Ovary (tissue), 3 donors: Measurements from ENCODE around the gene ARHGAP4.

Experiments
- CTCF ChIP-seq, 3 donors: fragments of 450-650 bp in 2 of 3; fragments of 200-600 bp in 1 of 3; IDR thresholded peaks; one replicate each; pipeline versions ENCODE4 v1.5.1 to v1.8.0; 2016 to 2022; ENCODE audit warnings: antibody characterized with exemption in 3 of 3, mild to moderate bottlenecking in 1 of 3
- EP300 ChIP-seq: sonication (generic); formaldehyde crosslinking; IDR thresholded peaks from one replicate; pipeline ENCODE4 v1.6.1; 2017; ENCODE audit warnings: antibody characterized with exemption
- POLR2A ChIP-seq: fragments of 450-650 bp; IDR thresholded peaks from one replicate; pipeline ENCODE4 v1.6.1; 2017; ENCODE audit warnings: antibody characterized with exemption, mild to moderate bottlenecking, moderate library complexity
- donor health status: DM: no; HTN: no; CAD: no.

GRCh38 chrX:153944140-153944799 lies 18.2 kb upstream of the ARHGAP4 start, which contains the start of gene RENBP:
- TF ChIP-seq CTCF (IDR thresholded peaks at IDR 0.05) (no peak), POLR2A (no peak), EP300 (no peak)
